Activated naive CD8-positive, alpha-beta T cell treated with anti-CD3 and anti-CD28 coated beads, Interleukin-2, amount 10 ng/mL, durations not matched to agents 7 days and 5 days (primary cell): ENCODE data around the gene PSMG3. TPM values are rescaled to one million over a fixed set of nuclear protein-coding genes. Genes with fewer than 3 reads are reported as not detected.

Experiments used
- ATAC-seq: fragments of 150-1000 bp; cut with Tn5 transposase; one replicate; pipeline ENCODE4 v1.10.0; 2021; ENCODE audit warnings: low read depth, moderate library complexity
- POLR2A ChIA-PET: fragments of 350-600 bp; sonication (Branson Sonifier 250); formaldehyde crosslinking; loops from one replicate; lab custom pipeline; 2021; ENCODE audit warnings: antibody characterized with exemption; lab: Charles Lee
- DNase-seq: peaks from one replicate; pipeline ENCODE4 v3.0.0; 2021
- H3K27ac Mint-ChIP-seq: one replicate; pipeline ENCODE4 v1.8.0; 2022; ENCODE audit warnings: mild to moderate bottlenecking, mixed read lengths
- H3K27me3 Mint-ChIP-seq: one replicate; pipeline ENCODE4 v1.8.0; 2022; ENCODE audit warnings: mild to moderate bottlenecking, moderate library complexity, mixed read lengths
- H3K36me3 Mint-ChIP-seq: one replicate; pipeline ENCODE4 v1.8.0; 2021; ENCODE audit warnings: mild to moderate bottlenecking, mixed read lengths
- H3K4me1 Mint-ChIP-seq: one replicate; pipeline ENCODE4 v1.8.0; 2021; ENCODE audit warnings: mixed read lengths
- H3K4me3 Mint-ChIP-seq: one replicate; pipeline ENCODE4 v1.8.0; 2022; ENCODE audit warnings: mild to moderate bottlenecking, moderate library complexity, mixed read lengths
- H3K9me3 Mint-ChIP-seq: one replicate; pipeline ENCODE4 v1.8.0; 2021; ENCODE audit warnings: mixed read lengths
- total RNA-seq, 2 experiments: library from RNA; stranded (reverse); gene quantifications; one replicate each; pipeline ENCODE4 v1.2.3, GENCODE V29; 2021

The PSMG3 gene
- total RNA-seq, 2 experiments from 2014 or later = 26.8 to 33.0 TPM

DNA sequence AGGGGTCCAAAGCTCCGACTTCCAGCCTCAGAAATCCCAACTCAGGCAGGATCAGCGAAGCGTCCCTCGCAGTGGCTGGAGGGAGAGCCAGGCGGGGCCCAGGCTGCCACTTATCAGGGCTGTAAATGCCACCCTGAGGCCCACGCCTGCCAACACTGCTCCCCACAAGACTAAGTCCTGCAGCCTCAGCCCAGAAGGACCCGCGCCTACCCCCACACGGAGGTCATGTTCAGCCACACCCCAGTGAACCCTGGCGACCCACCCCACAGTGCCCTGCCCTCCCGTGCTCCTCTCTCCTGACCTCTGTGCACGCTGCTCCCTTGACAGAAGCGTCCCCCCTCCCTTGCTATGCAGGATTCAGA, 3.2 kb downstream of the PSMG3 start:
- Mint-ChIP-seq H3K27ac (no peak overlapping the region), H3K4me3 (no peak overlapping the region), H3K27me3 (no peaks in the 10 kb centered on the region), H3K36me3 (peaks cover 4% of the 10 kb centered on the region), H3K9me3 (no peaks in the 10 kb centered on the region), H3K4me1 (peaks cover 14% of the 10 kb centered on the region)
- ATAC-seq (no peak), DNase-seq (no peak)
- POLR2A ChIA-PET = no interaction called here

DNA sequence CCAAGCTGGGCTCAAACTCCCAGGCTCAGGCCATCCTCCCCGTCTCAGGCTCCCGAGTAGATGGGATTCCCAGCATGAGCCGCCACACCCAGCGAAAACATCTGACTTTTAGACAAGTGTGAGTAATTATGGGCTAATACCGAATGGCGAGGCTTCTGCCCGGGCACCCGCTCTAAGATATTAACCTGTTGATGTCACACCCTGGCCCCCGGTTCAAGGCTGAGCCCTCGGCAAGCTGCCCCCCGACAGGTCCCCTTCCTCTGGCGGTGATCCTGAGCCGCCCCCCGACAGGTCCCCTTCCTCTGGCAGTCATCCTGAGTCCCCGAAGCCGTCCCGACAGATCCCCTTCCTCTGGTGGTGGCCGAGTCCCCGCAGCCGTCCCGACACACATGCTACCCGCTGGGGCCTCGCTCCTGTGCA, 5.2 kb downstream of the PSMG3 start:
- H3K36me3 Mint-ChIP-seq = peaks cover 4% of the 10 kb centered on the region
- H3K27me3 Mint-ChIP-seq = no peaks in the 10 kb centered on the region
- peaks cover 10% of the 10 kb centered on the region for H3K4me1 Mint-ChIP-seq
- POLR2A ChIA-PET = no interaction called here
- DNase-seq (no peak), ATAC-seq (no peak)
- H3K9me3 Mint-ChIP-seq = no peaks in the 10 kb centered on the region
- H3K27ac Mint-ChIP-seq = no peak overlapping the region
- H3K4me3 Mint-ChIP-seq = no peak overlapping the region

DNA sequence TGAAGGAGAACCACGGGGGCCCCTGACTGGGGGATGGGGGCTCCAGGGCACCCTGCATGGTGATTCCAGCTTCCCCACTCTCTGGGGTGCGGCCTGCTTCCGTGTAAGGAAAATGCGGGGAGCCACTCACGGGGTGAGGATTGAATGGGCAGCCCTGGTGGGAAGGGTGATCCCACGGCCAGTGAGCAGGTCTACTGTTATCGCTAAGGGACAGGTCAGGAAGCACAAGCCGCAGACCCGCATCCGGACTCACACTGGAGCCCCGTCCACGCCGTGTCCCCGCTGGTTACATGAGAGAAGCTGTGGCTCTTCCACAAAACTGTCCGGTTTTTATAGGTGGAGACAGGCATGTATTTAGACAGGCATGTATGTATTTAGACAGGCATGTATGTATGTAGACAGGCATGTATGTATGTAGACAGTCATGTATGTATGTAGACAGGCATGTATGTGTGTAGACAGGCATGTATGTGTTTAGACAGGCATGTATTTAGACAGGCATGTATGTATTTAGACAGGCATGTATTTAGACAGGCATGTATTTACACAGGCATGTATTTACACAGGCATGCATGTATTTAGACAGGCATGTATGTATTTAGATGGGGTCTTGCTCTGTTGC, 5.7 kb downstream of the PSMG3 start:
- H3K4me1 Mint-ChIP-seq = peaks cover 9% of the 10 kb centered on the region
- POLR2A ChIA-PET = no interaction called here
- no peak for DNase-seq
- ATAC-seq = no peak
- no peaks in the 10 kb centered on the region for H3K27me3 Mint-ChIP-seq
- no peaks in the 10 kb centered on the region for H3K9me3 Mint-ChIP-seq
- no peak overlapping the region for H3K27ac Mint-ChIP-seq
- H3K36me3 Mint-ChIP-seq = peaks cover 4% of the 10 kb centered on the region
- H3K4me3 Mint-ChIP-seq = no peak overlapping the region

DNA sequence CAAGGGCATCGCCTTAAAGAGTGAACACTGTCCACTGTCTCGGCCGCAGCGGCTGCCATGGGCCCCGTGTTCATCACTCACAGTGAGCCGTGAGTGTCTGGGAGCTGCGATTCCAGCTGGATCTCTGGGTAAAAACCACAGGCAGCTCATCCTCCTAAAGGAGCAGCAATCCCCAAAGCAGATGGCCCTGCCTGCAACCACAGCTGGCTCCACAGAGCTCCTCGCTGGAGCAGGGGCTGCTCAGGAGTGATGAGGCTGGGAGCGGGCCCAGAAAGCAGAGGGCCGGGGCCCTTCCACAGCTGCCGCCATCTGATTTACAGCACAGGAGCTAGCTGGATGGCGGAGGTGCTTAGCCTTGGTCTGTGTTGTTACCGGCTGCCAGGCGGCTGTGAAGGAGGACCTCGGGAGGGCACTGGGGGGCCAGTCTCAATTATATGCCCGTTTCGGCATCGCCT, 7.2 kb downstream of the PSMG3 start:
- Mint-ChIP-seq H3K4me1 (peaks cover 2% of the 10 kb centered on the region), H3K4me3 (no peak overlapping the region), H3K9me3 (no peaks in the 10 kb centered on the region), H3K27me3 (no peaks in the 10 kb centered on the region), H3K36me3 (peaks cover 3% of the 10 kb centered on the region), H3K27ac (no peak overlapping the region)
- POLR2A ChIA-PET = interaction anchor here (1.1 kb wide), 1 partner anchor 15 kb away, joined by 4 read pairs; no protein-coding TSS in a partner anchor
- DNase-seq (no peak), ATAC-seq (no peak)

DNA sequence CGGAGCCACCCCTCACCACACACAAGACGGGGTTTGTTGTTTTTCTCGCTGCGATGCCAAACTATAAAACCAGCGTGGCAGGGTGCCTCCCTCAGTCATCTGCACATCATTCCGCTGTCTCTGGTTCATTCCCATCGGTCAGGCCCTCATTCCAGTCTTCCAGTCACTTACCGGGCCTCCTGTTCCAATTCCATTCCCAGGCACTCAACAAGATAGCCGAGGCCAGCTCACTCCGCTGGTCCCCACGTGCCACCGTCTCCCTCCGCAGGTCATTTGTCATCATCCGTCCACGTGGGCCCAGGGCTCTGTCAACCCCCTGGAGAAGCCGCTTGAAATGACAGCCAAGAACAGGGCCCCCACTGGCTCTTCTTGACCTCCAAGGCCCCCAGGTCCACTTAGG, 7.7 kb downstream of the PSMG3 start:
- Mint-ChIP-seq H3K4me1 (no peaks in the 10 kb centered on the region), H3K27me3 (no peaks in the 10 kb centered on the region), H3K36me3 (no peaks in the 10 kb centered on the region), H3K4me3 (no peak overlapping the region), H3K27ac (no peak overlapping the region), H3K9me3 (no peaks in the 10 kb centered on the region)
- POLR2A ChIA-PET = interaction anchor here (1.1 kb wide), 1 partner anchor 14 kb away, joined by 4 read pairs; no protein-coding TSS in a partner anchor
- DNase-seq (no peak), ATAC-seq (no peak)

DNA sequence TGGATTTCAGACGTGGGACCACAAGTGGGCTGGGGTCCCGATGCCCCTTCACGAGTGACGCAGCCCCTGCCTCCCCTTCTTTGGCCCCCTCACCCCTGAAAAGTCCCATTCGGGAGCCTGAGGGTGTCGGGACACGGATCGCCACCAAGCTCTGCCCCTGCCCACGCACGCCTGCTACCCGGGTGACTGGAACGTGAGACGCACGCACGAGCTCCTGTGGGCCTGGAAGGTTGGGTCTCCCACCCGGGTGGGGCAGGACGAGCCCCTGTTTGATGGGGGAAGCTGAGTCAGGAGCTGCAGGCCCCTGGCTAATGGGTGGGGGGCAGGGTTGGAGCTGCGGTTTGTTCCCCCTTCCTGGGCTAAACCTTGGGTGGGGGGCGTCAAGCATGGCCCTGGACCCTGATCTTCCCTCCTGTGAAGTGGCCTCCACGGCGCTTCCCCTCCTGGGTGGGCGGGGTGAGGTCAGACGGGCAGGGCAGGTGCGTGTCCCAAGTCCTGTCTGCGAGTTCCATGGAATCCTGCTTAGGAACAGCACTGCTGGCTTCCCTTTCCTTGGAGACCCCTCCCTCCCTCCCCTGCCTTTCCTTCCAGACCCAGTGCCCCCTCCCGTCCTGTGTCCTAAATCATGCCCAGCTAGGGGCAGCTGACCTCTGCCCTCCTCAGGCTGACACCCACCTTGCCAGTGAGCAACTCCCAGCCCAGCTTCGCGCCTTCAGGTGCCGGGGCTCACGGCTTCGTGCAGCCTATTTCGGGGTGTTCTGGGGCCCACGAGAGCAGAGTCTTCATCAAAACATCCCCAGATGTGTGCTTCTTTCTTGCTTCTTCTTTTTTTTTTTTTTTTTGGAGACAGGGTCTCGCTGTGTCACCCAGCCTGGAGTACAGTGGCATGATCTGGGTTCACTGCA, 8.5 kb downstream of the PSMG3 start:
- H3K27ac Mint-ChIP-seq = no peak overlapping the region
- H3K4me3 Mint-ChIP-seq = no peak overlapping the region
- POLR2A ChIA-PET = interaction anchor here (1.1 kb wide), 1 partner anchor 14 kb away, joined by 4 read pairs; no protein-coding TSS in a partner anchor
- no peaks in the 10 kb centered on the region for H3K4me1 Mint-ChIP-seq
- ATAC-seq (no peak), DNase-seq (no peak)
- no peaks in the 10 kb centered on the region for H3K36me3 Mint-ChIP-seq
- no peaks in the 10 kb centered on the region for H3K27me3 Mint-ChIP-seq
- no peaks in the 10 kb centered on the region for H3K9me3 Mint-ChIP-seq

DNA sequence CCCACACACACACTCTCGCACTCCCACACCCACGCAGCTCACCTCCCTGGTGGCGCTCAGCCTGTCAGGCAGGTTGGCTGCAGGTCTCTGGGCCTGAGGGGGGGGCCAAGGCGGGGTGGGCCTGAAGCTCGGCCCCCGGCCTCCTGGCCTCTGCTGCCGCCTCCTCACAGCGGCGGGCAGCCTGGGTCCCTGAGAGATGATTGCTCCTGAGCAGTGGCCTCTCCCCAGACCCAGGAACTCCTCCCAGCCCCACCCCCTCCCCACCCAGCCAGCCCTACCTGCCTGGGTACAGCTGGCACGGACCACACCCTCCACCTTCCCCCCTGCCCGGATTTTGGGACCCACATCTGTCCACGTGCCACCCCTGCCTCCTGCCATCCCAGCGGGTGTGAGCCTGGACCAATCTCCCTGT, 9.2 kb downstream of the PSMG3 start:
- H3K4me1 Mint-ChIP-seq = no peaks in the 10 kb centered on the region
- no peak overlapping the region for H3K4me3 Mint-ChIP-seq
- no peak for ATAC-seq
- no peak for DNase-seq
- H3K36me3 Mint-ChIP-seq = no peaks in the 10 kb centered on the region
- no peak overlapping the region for H3K27ac Mint-ChIP-seq
- no peaks in the 10 kb centered on the region for H3K9me3 Mint-ChIP-seq
- no peaks in the 10 kb centered on the region for H3K27me3 Mint-ChIP-seq
- POLR2A ChIA-PET = no interaction called here

DNA sequence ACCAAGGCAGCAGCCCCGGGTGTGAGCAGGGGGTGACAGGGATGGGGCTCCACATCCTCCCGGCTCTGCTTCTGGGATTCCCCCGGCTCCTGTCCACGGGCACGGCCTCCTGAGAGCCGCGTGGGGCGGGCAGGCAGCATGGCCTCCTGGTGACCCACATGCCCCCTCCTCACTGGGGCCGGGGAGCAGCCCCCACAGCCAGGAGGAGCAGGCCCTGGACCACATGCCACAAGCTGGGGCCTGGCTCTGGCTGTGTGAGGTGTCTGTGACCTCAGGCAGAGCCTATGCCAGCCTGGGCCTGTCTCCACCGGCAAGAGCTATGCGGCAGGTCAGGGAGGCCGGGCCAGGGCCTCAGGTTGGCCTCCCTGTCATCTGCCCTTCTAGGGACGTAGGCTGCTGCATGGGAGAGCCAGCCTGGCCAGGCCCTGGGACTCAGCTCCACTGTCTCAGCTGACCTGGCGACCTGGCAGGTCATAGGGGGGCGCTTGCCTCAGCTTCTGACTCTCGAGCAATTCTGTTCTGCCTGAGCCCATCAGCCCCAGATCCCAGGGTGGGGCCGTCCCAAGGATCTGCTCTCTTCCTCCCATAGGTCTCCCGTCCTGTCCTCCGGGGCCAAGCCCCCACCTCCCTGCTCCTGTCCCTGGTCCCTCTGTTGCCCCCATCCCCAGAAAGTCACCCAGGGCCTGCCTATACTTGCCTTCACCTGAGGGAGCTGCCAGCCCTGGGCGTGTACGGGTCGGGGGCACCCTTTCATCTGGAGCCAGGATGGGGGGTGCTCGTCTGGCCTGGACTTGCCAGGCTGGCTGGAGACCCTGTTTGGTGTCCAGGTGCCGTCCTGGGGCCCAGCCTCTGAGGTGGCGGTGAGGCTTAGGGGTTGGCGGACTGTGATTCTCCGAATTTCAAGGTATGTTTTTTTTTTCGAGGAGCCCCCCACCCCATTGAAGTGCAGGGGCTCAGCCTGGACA, 9.9 kb downstream of the PSMG3 start:
- Mint-ChIP-seq H3K9me3 (no peaks in the 10 kb centered on the region), H3K27ac (no peak overlapping the region), H3K27me3 (no peaks in the 10 kb centered on the region), H3K4me3 (no peak overlapping the region), H3K4me1 (no peaks in the 10 kb centered on the region), H3K36me3 (no peaks in the 10 kb centered on the region)
- no peak for DNase-seq
- POLR2A ChIA-PET = no interaction called here
- ATAC-seq = no peak

DNA sequence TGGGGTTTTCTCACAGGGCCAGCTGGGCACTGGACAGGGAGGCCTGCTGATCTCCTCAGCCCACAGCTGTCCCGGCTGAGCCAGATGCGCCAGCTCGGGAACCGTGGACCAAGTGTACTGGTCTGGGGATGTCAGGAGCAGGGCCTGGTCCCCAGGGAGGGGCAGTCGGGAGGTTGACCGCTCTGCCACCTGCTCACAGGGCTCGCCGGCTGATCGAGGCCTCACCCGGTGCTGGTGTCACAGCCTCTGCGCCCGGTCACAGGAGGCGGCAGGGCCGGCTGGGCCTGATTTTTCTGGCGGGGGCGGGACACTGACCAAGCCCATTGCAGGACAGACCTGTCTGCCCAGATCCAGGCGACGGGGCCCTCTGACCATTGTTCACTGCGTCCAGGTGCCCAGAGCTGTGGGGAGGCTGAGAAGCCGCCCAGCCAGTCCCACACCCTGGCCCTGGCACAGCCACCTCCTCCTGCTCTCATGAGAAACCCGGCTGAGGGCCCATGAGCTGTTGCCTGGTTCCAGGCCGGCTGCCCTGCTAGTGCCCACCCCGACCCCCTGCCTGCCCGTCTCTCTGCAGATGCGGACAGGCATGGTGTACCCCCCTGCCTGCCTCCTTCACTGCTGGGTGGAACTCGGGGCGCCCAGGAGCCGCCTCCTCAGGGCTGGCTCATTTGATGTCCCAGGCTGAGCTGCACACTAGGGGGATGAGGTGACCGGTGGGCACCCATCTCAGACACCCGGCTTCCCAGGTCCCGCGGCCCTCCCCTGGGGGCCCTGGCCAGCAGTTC, 10.8 kb downstream of the PSMG3 start:
- no peaks in the 10 kb centered on the region for H3K27me3 Mint-ChIP-seq
- no peaks in the 10 kb centered on the region for H3K9me3 Mint-ChIP-seq
- no peak overlapping the region for H3K27ac Mint-ChIP-seq
- POLR2A ChIA-PET = no interaction called here
- H3K36me3 Mint-ChIP-seq = no peaks in the 10 kb centered on the region
- no peak for ATAC-seq
- DNase-seq = no peak
- H3K4me3 Mint-ChIP-seq = no peak overlapping the region
- H3K4me1 Mint-ChIP-seq = no peaks in the 10 kb centered on the region

DNA sequence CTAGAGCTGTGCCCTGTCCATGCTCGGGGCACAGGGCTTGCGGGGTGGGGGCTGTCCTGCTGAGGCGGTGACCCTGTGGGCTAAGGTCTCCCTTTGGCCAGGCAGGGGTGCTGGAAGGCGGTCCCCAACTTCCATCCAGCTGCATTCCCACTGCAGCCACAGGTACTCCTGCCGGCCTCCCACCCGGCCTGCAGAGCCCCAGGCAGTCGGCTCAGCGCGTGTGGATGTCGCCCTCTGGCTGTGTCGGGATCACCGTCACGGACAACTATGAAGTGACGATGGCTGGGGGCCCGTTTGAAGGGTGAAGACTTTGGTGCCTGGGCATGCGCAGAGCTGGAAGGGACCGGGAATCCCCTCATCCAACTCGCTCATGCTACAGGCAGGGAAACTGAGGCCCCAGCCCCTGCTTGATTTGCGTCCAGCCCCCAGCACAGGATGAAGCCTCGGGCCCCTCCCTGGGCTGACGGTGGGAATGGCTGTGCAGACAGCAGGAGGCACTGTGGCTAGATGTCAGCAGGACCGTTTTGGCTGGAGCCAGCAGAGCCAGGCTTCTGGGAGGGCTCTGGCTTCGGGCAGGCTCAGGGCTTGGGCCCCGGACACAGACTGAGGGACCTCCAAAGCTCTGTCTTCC, 11.5 kb downstream of the PSMG3 start:
- Mint-ChIP-seq H3K4me3 (no peak overlapping the region), H3K36me3 (no peaks in the 10 kb centered on the region), H3K4me1 (no peaks in the 10 kb centered on the region), H3K27me3 (no peaks in the 10 kb centered on the region), H3K9me3 (no peaks in the 10 kb centered on the region), H3K27ac (no peak overlapping the region)
- POLR2A ChIA-PET = no interaction called here
- no peak for DNase-seq
- no peak for ATAC-seq

DNA sequence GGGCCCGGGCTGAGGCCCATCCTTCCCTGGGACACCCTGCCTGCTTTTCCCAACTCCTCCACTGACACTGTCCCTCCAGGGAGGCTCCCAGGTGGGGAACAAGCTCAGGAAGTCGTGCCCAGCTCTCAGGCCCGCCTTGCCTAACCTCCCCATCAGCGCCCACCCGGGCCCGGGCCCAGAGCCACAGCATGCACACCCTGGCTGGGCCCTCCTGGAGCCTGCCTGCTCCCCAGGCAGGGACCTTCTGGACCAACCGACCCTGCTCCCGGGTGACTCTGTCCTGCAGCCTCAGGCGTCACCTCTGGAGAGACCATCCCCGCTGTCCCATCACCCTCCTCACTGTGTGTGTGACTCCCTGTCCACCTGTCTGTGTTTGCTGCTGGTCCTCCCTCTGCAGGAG, 12.1 kb downstream of the PSMG3 start:
- no peaks in the 10 kb centered on the region for H3K9me3 Mint-ChIP-seq
- no peak overlapping the region for H3K4me3 Mint-ChIP-seq
- H3K27me3 Mint-ChIP-seq = no peaks in the 10 kb centered on the region
- POLR2A ChIA-PET = no interaction called here
- no peak for DNase-seq
- no peaks in the 10 kb centered on the region for H3K4me1 Mint-ChIP-seq
- H3K27ac Mint-ChIP-seq = no peak overlapping the region
- no peak for ATAC-seq
- H3K36me3 Mint-ChIP-seq = no peaks in the 10 kb centered on the region

DNA sequence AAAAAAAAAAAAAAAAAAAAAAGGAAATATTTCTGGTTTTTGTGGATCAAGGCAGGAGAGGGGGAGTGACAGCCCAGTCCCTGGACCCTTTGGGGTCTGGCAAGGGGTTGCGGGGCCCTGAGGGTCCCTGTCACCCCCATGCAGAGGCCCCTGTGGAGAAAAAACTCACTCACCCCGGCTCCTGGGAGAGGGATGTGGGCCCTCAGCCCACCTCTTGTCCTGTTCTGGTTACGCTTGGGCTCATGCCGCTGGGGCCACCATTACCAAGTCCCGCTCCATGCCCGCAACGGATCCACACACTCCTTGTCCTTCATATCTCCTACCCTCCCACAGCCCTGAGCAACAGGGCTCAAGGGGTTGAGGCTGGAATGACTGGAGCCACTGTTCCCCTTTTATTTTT, 12.8 kb downstream of the PSMG3 start:
- Mint-ChIP-seq H3K4me1 (no peaks in the 10 kb centered on the region), H3K36me3 (no peaks in the 10 kb centered on the region), H3K9me3 (no peaks in the 10 kb centered on the region), H3K4me3 (no peak overlapping the region), H3K27ac (no peak overlapping the region), H3K27me3 (no peaks in the 10 kb centered on the region)
- DNase-seq (no peak), ATAC-seq (no peak)
- POLR2A ChIA-PET = no interaction called here
